ENCODE results near the gene FOXJ3.

- TF ChIP-seq CTCF (IDR thresholded peaks at IDR 0.05) (no peak), POLR2A (IDR thresholded peaks at IDR 0.05) (no peak), POLR2AphosphoS5 (IDR thresholded peaks at IDR 0.05) (no peak)
Measured at GRCh38 chr1:42330215-42330614, 4.8 kb downstream of the FOXJ3 start.

Measured in breast epithelium (tissue), 3 donors.